CD4-positive, alpha-beta T cell treated with Interferon alpha-2 for 1 hour (primary cell): ENCODE measurements around the gene LAMA1.
"Not testable (repeated sequence)": the region's sequence is repeated elsewhere in the genome, so short reads cannot be mapped to it uniquely, and the experiment has no call there.

Experiments
- DNase-seq, 2 donors: peaks; one replicate each; pipeline ENCODE4 v3.0.0-alpha.2; 2020 to 2022

The LAMA1 gene

DNA sequence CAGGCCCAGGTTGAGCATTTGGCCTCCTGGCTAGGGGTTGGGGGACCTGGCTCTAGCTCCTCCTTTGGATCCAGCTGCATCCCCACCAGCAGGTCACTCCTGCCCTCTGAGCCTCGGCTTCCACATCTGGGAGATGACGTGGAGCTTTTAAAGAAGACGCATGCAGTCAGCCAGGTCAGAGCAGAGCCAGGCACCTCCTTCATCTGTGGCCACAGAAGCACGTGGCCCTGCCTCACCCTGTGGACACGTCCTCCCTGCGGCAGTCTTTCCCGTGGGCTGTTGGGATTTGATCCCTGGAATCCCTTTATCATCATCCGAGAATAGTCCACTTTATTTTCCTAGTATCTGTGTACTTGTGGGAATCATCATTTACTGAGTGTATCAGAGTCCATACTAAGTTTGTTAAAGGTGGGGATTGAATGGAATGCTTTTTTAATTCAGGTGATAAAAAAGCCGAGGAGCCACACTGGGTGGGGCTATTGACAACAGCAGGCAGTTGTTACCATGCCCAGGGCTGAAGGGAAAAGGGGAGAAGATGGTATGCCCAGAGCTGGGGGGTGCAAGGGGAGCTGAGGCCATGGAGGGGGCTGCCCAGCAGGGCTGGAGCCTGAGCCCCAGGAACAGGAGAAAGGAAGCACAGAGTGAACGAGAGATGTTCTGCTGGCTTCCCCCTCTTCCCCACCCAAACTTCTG, 170.1 kb downstream of the LAMA1 start:
- no peak for DNase-seq

DNA sequence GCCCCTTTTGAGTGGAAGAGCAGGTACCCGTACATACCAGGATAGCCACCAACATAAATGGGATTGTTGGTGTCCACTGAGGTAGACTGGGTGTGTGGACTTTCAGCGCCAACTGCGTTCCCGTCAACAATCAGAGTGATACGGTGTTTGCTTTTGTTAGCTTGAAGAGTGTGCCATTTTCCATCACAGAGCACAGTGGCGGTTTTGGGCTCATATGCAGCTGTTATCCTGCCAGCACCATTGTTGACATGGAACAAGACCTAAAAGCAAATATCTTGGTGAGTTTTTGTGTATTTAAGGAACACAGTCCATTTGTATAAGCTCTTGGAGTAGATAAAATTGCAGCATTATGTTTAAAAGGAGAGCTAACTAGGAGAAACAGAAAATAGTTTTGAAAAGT, 174.5 kb downstream of the LAMA1 start:
- DNase-seq, result no peak

- DNase-seq, result no peak
Measured at GRCh38 chr18:6942742-6943141, 174.9 kb downstream of the LAMA1 start.

GRCh38 chr18:6941996-6942395, 175.6 kb downstream of the LAMA1 start:
- no peak for DNase-seq

DNA sequence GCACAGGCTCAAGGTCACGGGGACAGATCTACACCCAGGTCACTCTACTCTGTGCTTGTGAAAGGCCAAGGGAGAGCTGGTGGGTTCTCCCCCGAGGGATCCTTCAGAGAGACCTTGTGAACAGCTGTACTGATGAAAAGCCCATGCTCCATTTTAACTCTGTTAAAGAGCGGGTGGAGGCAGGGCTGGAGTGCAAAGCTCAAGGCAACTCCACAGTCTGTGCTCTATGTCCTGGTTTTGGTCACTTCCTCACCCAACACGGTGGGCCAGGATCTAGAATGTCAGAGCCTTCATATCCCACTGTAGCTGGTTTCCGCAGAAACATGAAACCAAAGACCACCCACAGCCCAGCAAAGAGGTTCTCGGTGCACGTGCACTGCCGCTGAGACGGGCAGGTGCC, 177.1 kb downstream of the LAMA1 start:
- DNase-seq, result no peak

DNA sequence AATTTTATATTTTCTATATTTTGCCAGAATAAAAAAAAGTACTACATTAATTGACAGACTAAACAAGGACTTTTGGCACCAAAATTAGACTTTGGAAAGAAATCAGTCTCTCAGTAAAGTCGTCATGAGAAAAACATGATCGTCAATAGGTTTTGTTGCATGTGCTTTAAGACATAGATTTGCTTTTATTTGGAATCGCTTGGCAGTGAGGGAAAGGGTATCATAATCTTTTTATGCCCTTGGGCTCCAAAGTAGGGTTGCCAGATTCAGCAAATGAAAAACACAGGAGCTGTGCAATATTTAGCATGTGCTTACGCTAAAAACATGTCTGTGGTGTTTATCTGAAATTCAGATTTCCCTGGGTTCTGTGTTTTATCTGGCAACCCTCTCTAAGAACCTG, 177.6 kb downstream of the LAMA1 start:
- DNase-seq, result no peak

- DNase-seq, result not testable (repeated sequence)
Measured at GRCh38 chr18:6938403-6938802, 179.2 kb downstream of the LAMA1 start.

DNA sequence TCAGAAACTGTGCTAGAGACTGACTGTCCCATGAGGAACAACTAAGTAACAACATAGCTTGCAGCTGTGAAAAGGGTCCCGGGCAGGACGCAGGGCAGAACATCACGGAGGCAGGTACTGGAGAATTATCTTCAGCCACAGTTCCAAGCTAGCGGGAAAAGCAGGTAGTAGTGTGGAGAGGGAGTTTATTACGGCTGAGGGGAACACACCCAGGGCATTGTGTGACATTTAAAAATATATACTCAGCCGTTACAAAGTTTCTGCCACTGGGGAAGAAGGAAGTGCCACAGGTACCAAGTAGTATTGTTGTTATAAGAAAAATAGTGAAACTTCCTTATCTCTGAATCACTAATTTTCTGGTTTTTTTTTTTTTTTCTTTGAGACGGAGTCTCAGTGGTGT, 179.6 kb downstream of the LAMA1 start:
- no peak for DNase-seq

DNA sequence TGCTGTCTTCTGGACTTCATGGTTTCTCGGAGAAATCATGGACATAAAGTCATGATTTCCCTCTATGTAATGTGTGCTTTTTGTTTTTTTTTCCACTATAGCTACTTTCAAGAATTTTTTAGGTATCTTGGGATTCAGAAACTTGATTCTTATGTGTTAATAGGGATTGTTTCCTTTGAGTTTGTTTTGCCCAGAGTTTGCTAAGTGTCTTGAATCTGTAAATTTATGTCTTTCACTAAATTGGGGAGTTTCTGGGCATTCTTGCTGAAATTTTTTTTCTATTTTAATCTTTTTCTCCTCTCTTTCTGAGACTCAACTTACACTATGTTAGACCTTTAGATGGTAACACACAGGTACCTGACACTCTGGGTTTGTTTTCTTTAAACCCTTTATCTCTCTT, 182.7 kb downstream of the LAMA1 start:
- no peak for DNase-seq

- DNase-seq, result no peak
Measured at GRCh38 chr18:6929370-6930102, 188.1 kb downstream of the LAMA1 start.

- DNase-seq, result no peak
Measured at GRCh38 chr18:6928359-6928758, 189.2 kb downstream of the LAMA1 start.

GRCh38 chr18:6927153-6927552, 190.4 kb downstream of the LAMA1 start:
- DNase-seq, result no peak

DNA sequence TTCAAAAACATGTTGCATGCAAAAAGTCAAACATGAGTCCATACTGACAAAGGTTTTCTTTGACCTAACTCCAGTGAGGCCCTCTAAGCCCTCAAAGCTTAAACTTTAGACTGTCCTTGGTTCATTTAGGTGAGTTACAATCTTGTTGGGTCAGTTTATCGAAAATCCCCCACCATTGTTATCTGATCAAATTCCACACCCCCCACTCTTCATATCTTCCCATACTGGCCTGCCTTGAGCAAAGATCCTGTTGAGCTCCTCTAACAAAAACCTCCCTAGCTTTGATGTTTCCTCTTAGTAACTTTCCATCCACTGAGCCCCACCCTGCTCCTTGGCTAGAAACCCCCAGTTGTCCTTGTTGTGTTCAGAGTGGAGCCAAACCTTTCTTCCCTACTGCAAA, 194.4 kb downstream of the LAMA1 start:
- DNase-seq, result no peak

DNA sequence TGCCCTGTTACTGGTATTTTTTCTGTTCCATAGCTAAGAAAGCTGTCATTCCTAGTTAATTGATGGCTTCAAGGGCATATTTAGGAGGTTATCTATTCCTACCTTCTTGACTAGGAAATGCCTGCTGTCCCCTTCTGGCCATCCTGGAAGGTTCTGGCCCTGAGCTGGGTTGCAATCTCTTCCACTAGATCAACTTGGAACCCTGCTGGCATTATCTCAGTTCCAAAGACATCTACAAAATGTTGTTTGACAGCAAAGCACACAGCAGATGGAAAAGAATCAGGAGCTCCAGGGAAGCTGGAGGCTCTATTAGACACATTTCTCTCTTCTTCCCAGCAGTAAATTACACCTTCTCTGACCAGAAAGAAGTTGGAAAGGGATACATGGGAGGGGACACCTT, 196.0 kb downstream of the LAMA1 start:
- no peak for DNase-seq

GRCh38 chr18:6920099-6920955, 197.3 kb downstream of the LAMA1 start:
- peak in 1 of 2 donors; percentile 4 for DNase-seq

- DNase-seq, result no peak
Measured at GRCh38 chr18:6917072-6917471, 200.5 kb downstream of the LAMA1 start.

GRCh38 chr18:6901286-6901926, 216.2 kb downstream of the LAMA1 start:
- DNase-seq, result no peak

DNA sequence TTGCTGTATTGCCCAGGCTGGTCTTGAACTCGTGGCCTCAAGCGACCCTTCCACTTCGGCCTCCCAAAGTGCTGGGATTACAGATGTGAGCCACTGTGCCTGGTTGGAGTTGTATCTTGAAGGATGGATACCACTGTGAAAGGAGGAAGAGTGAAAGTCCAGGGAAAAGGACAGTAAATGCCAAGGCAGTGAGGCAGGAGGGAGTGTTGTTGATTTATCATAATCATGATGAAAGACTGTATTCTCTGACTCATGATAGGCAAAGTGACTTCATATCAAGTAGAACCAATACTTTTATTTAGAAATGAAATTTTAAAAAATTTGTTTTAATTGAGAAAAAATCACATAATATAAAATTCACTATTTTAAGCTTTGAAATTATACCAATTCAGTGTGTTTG, 225.8 kb downstream of the LAMA1 start:
- DNase-seq, result no peak
